Measurements from ENCODE around the gene DDIT3.

The DDIT3 gene

GRCh38 chr12:57546438-57547287 lies 26.3 kb upstream of the DDIT3 start, which contains the start of gene DCTN2:
Gene DCTN2, minus strand, starts transcription at chr12:57547192. Its CDS starts 129 bp downstream, at chr12:57547063.
- DNase-seq, result peak; percentile 88

- DNase-seq, result no peak
These were observed 25.6 kb upstream of the DDIT3 start for GRCh38 chr12:57545809-57546437.

- no peak for DNase-seq
These were observed 23.3 kb upstream of the DDIT3 start for GRCh38 chr12:57543581-57543980.

- no peak for DNase-seq
These were observed 21.4 kb upstream of the DDIT3 start for GRCh38 chr12:57541717-57542116.

- no peak for DNase-seq
These were observed 20.7 kb upstream of the DDIT3 start for GRCh38 chr12:57541001-57541400.

GRCh38 chr12:57539134-57539768 lies 18.9 kb upstream of the DDIT3 start:
- no peak for DNase-seq

- DNase-seq, result no peak
These were observed 16.3 kb upstream of the DDIT3 start for GRCh38 chr12:57536597-57536942.

GRCh38 chr12:57535764-57536596 lies 15.7 kb upstream of the DDIT3 start:
- DNase-seq, result no peak

GRCh38 chr12:57534991-57535543 lies 14.8 kb upstream of the DDIT3 start:
- DNase-seq, result no peak

- DNase-seq, result no peak
These were observed 13.9 kb upstream of the DDIT3 start for GRCh38 chr12:57534250-57534649.

GRCh38 chr12:57533108-57533507 lies 12.8 kb upstream of the DDIT3 start:
- DNase-seq, result no peak

GRCh38 chr12:57531836-57532235 lies 11.5 kb upstream of the DDIT3 start:
- no peak for DNase-seq

GRCh38 chr12:57530396-57531142 lies 10.3 kb upstream of the DDIT3 start:
- no peak for DNase-seq

- DNase-seq, result no peak
These were observed 9.5 kb upstream of the DDIT3 start for GRCh38 chr12:57529831-57530230.

- DNase-seq, result no peak
These were observed 8.7 kb upstream of the DDIT3 start for GRCh38 chr12:57528831-57529555.

- DNase-seq, result no peak
These were observed 7.9 kb upstream of the DDIT3 start for GRCh38 chr12:57528176-57528575.

- no peak for DNase-seq
These were observed 6.9 kb upstream of the DDIT3 start for GRCh38 chr12:57527184-57527583.

GRCh38 chr12:57526477-57527126 lies 6.3 kb upstream of the DDIT3 start:
- DNase-seq, result no peak

- no peak for DNase-seq
These were observed 5.5 kb upstream of the DDIT3 start for GRCh38 chr12:57525615-57526383.
